OCI-M2 (cell line): ENCODE data around the gene CYREN.
"Not testable (repeated sequence)": the region's sequence is repeated elsewhere in the genome, so short reads cannot be mapped to it uniquely, and the experiment has no call there.

ENCODE experiments used
- DNase-seq: peaks from one replicate; lab custom pipeline; 2025; ENCODE audit not compliant: unreplicated experiment; lab: John Stamatoyannopoulos, UW

CYREN gene

GRCh38 chr7:135170274-135170997, at the start of gene CYREN:
Gene CYREN (minus strand): TSS chr7:135170707. CDS start chr7:135168922, 1,785 bp downstream.
- DNase-seq: peak; percentile 91

- DNase-seq: no peak
Measured at GRCh38 chr7:135217645-135218509, 47.4 kb upstream of the CYREN start.

DNA sequence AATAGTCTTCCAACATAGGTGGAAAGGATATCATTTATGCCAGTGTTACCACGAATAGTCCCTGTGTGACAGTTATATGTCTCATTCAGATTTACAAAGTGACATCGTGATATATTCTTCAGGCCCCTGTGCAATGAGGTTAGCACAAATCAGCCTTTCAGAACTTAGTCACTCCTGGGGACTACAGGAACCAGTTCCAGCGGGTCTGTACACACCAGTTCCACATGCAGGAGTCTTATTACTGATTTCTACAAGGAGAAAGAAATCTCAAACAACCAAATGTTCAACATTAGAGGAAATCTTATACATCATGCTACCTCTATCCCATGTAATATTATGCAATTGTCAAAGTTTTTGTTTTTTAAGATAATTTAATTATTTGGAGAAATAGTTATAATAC, 45.2 kb upstream of the CYREN start:
- DNase-seq: no peak

- DNase-seq: no peak
Measured at GRCh38 chr7:135215180-135215579, 44.7 kb upstream of the CYREN start.

- DNase-seq: no peak
Measured at GRCh38 chr7:135213831-135214230, 43.3 kb upstream of the CYREN start.

GRCh38 chr7:135211946-135212685, 41.6 kb upstream of the CYREN start:
- not testable (repeated sequence) for DNase-seq

DNA sequence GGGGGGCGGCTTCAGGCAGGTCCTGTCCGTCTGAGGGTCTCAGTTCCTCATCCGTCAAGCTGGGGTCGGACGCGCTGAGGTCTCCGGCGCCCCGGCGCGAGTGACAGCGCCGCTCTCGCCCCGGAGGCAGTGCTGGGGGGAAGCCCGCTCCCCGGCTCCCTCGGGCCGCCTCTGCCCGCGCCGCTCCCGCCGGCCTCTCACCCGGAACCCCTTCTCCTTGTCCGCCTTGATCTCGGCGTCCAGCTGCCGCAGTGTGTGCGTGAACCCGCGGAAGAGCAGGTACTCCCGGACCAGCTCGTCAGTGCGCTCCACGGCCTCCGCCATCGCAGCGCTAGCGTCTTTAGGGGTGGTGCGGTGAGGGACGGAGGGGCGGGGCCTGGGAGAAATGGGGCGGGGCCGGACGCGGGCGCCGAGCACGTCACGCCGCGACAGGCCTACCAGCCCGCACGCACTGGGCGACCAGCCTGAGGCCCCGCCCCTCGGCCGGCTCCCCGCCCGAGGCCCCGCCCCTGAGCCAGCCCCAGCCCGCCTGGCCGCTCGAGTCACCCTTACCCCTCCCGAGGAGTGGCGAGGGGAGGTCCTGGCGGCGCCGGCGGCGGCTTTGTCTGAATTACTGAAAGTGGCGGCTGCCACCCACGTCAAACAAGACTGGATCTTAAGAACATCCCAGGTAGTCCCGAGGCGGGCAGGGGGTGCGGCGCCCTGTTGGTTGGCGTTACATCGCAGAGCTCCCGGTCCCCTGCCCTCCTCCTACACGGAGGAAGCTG, 40.9 kb upstream of the CYREN start, which contains the start of gene WDR91:
WDR91 (minus strand) TSS at position 348 of the 767 bp plus-strand sequence; CDS start at position 324, 24 bp downstream.
- peak; percentile 94 for DNase-seq

GRCh38 chr7:135210888-135211178, 40.3 kb upstream of the CYREN start:
- DNase-seq: no peak

DNA sequence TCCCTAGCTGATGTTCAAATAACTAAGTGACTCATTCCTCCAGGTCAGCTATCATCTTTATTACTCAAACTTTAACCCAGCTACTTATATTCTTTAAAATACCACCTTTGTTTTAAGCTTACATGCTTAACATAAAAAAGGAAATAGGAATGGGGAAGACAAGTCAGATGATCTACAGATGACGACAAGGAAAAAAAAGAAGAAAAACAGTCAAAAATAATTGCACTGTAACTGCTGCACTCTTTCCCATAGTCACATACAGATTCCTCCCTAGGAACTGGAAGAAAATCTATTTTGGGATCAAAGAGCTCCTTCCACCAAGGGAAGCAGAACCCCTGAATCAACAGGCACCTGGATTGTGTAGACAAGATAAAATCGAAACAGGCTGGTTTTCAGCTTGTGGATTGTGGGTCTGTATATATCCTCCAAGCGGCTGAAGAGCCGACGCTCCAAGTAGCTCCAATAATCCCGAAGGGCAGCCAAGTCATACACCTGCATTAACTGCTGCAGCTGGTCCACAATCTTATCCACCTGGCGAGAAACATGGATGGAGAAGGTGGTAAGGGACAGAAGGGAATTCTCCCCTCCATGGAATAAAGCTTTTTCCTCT, 38.8 kb upstream of the CYREN start:
- no peak for DNase-seq

DNA sequence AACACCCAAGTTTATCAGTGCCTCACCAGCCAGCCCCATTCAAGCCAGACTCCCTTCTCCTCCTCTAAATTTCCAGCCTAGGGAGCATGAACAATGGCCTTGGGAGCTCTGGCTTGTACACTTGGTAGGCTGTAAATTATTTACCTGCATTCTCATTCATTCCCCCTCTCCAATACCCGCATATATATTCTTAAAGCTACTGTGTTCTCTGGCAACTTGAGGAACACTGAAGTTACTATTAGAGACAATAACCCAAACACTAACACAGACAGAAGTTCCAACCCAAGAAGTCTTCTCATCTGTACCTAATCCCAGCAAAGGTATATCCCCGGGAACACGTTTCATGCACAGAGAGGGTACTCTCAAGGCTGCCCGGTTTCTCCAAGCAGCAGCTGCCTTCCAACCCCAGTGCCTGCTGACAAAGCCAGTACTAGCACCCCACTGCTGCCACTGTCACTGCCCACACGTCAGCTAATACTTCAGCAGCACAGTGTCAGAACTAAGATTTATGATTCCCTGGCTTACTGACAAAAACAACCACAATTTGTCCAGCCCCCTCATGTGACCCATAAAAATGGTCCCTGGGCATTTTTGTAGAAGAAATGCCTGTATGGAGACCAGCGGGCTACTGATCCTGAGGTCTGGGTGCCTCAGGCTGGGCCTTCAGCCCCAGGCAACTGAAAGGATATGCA, 37.7 kb upstream of the CYREN start:
- DNase-seq: no peak

GRCh38 chr7:135207406-135208101, 37.0 kb upstream of the CYREN start:
- no peak for DNase-seq

- no peak for DNase-seq
Measured at GRCh38 chr7:135206941-135207391, 36.5 kb upstream of the CYREN start.

- DNase-seq: no peak
Measured at GRCh38 chr7:135205850-135206249, 35.3 kb upstream of the CYREN start.

DNA sequence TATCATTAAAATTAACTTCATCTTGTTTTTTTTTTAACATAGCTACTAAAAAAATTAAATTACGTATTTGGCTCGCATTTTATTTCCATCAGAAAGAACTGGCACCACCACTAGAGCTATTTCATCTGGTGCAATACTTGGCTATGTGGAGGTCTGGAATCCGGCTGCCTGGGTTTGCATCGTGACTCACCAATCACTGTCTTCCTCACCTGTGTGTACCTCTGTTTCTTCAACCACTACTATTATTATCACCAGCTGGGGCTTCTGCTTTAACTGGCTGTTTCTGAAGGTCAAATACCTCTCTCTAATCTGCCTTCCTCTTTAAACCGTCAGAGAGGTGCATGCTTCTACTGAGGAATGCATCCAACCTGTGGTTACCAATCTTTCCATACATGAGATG, 34.4 kb upstream of the CYREN start:
- no peak for DNase-seq

DNA sequence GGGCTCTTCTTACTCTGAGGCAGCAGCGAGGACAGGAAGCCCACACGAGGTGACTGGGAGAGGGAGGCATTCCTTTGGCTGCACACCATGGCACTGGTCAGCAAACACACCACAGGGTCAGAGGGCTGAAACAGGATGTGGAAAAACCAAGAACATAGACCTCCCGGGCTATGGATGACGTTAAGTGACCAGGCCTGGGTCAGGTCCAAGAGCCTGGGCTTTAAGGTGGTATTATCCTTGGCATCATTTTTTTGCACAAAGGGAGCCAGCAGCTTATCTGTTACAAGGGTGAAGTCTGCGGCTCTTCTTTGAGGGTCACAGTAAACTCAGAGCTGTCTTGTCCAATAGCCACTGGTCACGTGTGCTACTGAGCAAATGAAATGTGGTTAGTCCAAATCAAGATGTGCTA, 33.8 kb upstream of the CYREN start:
- DNase-seq: no peak

- DNase-seq: no peak
Measured at GRCh38 chr7:135201350-135201749, 30.8 kb upstream of the CYREN start.

- no peak for DNase-seq
Measured at GRCh38 chr7:135200821-135201331, 30.4 kb upstream of the CYREN start.

DNA sequence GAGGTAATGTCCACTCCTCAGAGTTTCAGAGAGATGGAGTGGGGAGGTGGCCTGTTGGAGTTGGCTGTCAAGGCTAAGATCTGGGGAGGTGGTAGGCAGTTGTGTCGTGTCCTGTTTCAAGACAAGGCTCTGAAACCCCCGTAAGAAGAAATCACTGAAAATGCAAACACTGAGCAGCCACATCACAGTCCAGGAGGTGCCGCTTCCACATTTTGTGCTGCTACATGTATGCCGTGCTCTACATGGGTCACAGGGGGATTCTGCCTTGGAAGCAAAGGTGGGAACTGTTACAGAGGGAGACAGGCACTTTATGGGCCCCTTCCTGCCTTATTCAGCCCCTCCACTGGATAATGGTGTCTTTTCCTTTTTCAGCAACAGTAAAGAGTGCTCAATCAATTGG, 28.9 kb upstream of the CYREN start:
- no peak for DNase-seq
